H1 (cell line): ENCODE data around the gene RXRA. TPM values are rescaled to one million over a fixed set of nuclear protein-coding genes. Genes with fewer than 3 reads are reported as not detected.

Source experiments
- CTCF ChIA-PET: fragments of 300-600 bp; sonication (Branson Sonifier 250); formaldehyde crosslinking; loops from one replicate; lab custom pipeline; 2021; ENCODE audit not compliant: partially characterized antibody; lab: Charles Lee
- POLR2A ChIA-PET: fragments of 300-600 bp; sonication (Branson Sonifier 250); formaldehyde crosslinking; loops from one replicate; lab custom pipeline; 2021; ENCODE audit warnings: inconsistent platforms; ENCODE audit not compliant: partially characterized antibody; lab: Charles Lee
- DNase-seq, 2 experiments: peaks; one replicate each; pipeline versions ENCODE4 v3.0.0 to v3.0.0-alpha.2; 2010 to 2022; ENCODE audit warnings: low spot score in 2 of 2, low read depth in 1 of 2, mixed read lengths in 1 of 2
- FAIRE-seq: peaks from 2 replicates; lab custom pipeline; 2011; peaks lifted over from hg19 to GRCh38; lab: Jason Lieb, UNC
- H2AFZ ChIP-seq: 2 replicates; pipeline ENCODE4 v1.8.1; 2012; ENCODE audit warnings: low read length, inconsistent platforms
- H2AK5ac ChIP-seq: 2 replicates; pipeline ENCODE4 v1.6.1; 2013; ENCODE audit warnings: low read depth, low read length
- H2BK120ac ChIP-seq: replicated peaks from 2 replicates; pipeline ENCODE3; 2013; ENCODE audit warnings: low read depth, low read length, inconsistent platforms
- H2BK12ac ChIP-seq: 2 replicates; pipeline ENCODE4 v1.6.1; 2013; ENCODE audit warnings: low read depth, low read length
- H2BK15ac ChIP-seq: 2 replicates; pipeline ENCODE4 v1.6.1; 2013; ENCODE audit warnings: low read length
- H2BK20ac ChIP-seq: 2 replicates; pipeline ENCODE4 v1.6.1; 2013; ENCODE audit warnings: low read length
- H2BK5ac ChIP-seq: 2 replicates; pipeline ENCODE4 v1.6.1; 2013; ENCODE audit warnings: low read depth, low read length
- H3K14ac ChIP-seq: 2 replicates; pipeline ENCODE4 v1.6.1; 2013; ENCODE audit warnings: inconsistent platforms; ENCODE audit not compliant: insufficient read length
- H3K18ac ChIP-seq: 2 replicates; pipeline ENCODE4 v1.6.1; 2013; ENCODE audit warnings: low read length; ENCODE audit errors: extremely low read depth
- H3K23ac ChIP-seq: 2 replicates; pipeline ENCODE4 v1.6.1; 2013; ENCODE audit warnings: inconsistent platforms; ENCODE audit not compliant: insufficient read length
- H3K23me2 ChIP-seq: 2 replicates; pipeline ENCODE4 v1.6.1; 2013; ENCODE audit warnings: low read depth, low read length
- H3K27ac ChIP-seq: 2 replicates; pipeline ENCODE4 v1.6.1; 2011; ENCODE audit warnings: low read depth, low read length, inconsistent platforms
- H3K27me3 ChIP-seq, 4 experiments: replicated peaks in 1 of 4; 1 replicate in 1 of 4; 2 replicates in 3 of 4; pipeline versions ENCODE4 v1.6.1 to v1.8.1; 2011 to 2013; ENCODE audit warnings: low read length in 3 of 4, mild to moderate bottlenecking in 3 of 4, inconsistent platforms in 2 of 4, mixed read lengths in 2 of 4, moderate library complexity in 1 of 4; ENCODE audit not compliant: control insufficient read depth in 3 of 4, insufficient read depth in 3 of 4; ENCODE audit errors: extremely low read depth in 1 of 4
- H3K36me3 ChIP-seq, 4 experiments: 2 replicates each; pipeline versions ENCODE4 v1.6.1 to v1.8.1; 2011 to 2013; ENCODE audit warnings: mild to moderate bottlenecking in 4 of 4, low read length in 3 of 4, moderate library complexity in 2 of 4, control low read depth in 1 of 4, inconsistent platforms in 1 of 4; ENCODE audit not compliant: insufficient read depth in 4 of 4, control insufficient read depth in 2 of 4
- H3K4ac ChIP-seq: replicated peaks from 2 replicates; pipeline ENCODE3; 2013; ENCODE audit warnings: low read length, low read depth, mixed read lengths, inconsistent platforms; ENCODE audit not compliant: insufficient read length
- H3K4me1 ChIP-seq, 4 experiments: replicated peaks in 1 of 4; 1 replicate in 1 of 4; 2 replicates in 3 of 4; pipeline versions ENCODE4 v1.6.1 to v1.8.1; 2011 to 2013; ENCODE audit warnings: low read length in 3 of 4, inconsistent platforms in 2 of 4, mixed read lengths in 1 of 4; ENCODE audit not compliant: insufficient read depth in 4 of 4, control insufficient read depth in 3 of 4
- H3K4me2 ChIP-seq, 2 experiments: 2 replicates each; pipeline versions ENCODE4 v1.6.1 to v1.8.1; 2011 to 2013; ENCODE audit warnings: low read depth in 2 of 2, low read length in 2 of 2, control low read depth in 1 of 2, inconsistent platforms in 1 of 2, mild to moderate bottlenecking in 1 of 2; ENCODE audit not compliant: insufficient read depth in 1 of 2
- H3K4me3 ChIP-seq, 4 experiments: fragments of 200-600, 300-600 bp in 1 of 4; sonication (generic), shearing (Covaris generic), sonication (Bioruptor Twin) in 1 of 4; 2 replicates each; pipeline versions ENCODE4 v1.5.1 to v1.8.1; 2011 to 2016; ENCODE audit warnings: low read length in 4 of 4, low read depth in 3 of 4, control low read depth in 2 of 4, inconsistent platforms in 2 of 4, mild to moderate bottlenecking in 2 of 4, mixed read lengths in 1 of 4, moderate library complexity in 1 of 4; ENCODE audit not compliant: insufficient read depth in 2 of 4; ENCODE audit errors: extremely low read depth in 1 of 4
- H3K56ac ChIP-seq: replicated peaks from 2 replicates; pipeline ENCODE3; 2013; ENCODE audit warnings: low read depth, mild to moderate bottlenecking, mixed read lengths, low read length, inconsistent platforms; ENCODE audit not compliant: insufficient read length
- H3K79me1 ChIP-seq: 2 replicates; pipeline ENCODE4 v1.6.1; 2013; ENCODE audit warnings: low read depth, low read length, control low read depth
- H3K79me2 ChIP-seq, 2 experiments: 2 replicates each; pipeline versions ENCODE4 v1.6.1 to v1.8.1; 2012 to 2013; ENCODE audit warnings: low read length in 2 of 2, mild to moderate bottlenecking in 2 of 2, inconsistent platforms in 1 of 2; ENCODE audit not compliant: insufficient read depth in 2 of 2, control insufficient read depth in 1 of 2
- H3K9ac ChIP-seq, 4 experiments: replicated peaks in 1 of 4; 1 replicate in 1 of 4; 2 replicates in 3 of 4; pipeline versions ENCODE4 v1.6.1 to v1.8.1; 2011 to 2013; ENCODE audit warnings: low read depth in 3 of 4, low read length in 3 of 4, control low read depth in 2 of 4, mild to moderate bottlenecking in 2 of 4, moderate library complexity in 2 of 4, inconsistent platforms in 1 of 4; ENCODE audit errors: extremely low read depth in 1 of 4
- H3K9me3 ChIP-seq, 2 experiments: 2 replicates each; pipeline versions ENCODE4 v1.6.1 to v1.8.1; 2012 to 2013; ENCODE audit warnings: mild to moderate bottlenecking in 2 of 2, moderate library complexity in 2 of 2, control low read depth in 1 of 2, inconsistent platforms in 1 of 2, low read depth in 1 of 2, low read length in 1 of 2, mixed read lengths in 1 of 2; ENCODE audit not compliant: insufficient read depth in 2 of 2
- H4K20me1 ChIP-seq, 2 experiments: replicated peaks in 1 of 2; 2 replicates each; pipeline versions ENCODE3 to v1.8.1; 2011 to 2013; ENCODE audit warnings: inconsistent platforms in 2 of 2, low read length in 2 of 2, mild to moderate bottlenecking in 1 of 2; ENCODE audit not compliant: insufficient read depth in 2 of 2, control insufficient read depth in 1 of 2
- H4K5ac ChIP-seq: 2 replicates; pipeline ENCODE4 v1.6.1; 2013; ENCODE audit warnings: low read length, low read depth, mixed read lengths, inconsistent platforms; ENCODE audit not compliant: insufficient read length
- H4K8ac ChIP-seq: 2 replicates; pipeline ENCODE4 v1.8.0; 2013; ENCODE audit warnings: mild to moderate bottlenecking, moderate library complexity, low read length, inconsistent platforms; ENCODE audit not compliant: insufficient read depth; ENCODE audit errors: extremely low read depth
- H4K91ac ChIP-seq: replicated peaks from 2 replicates; pipeline ENCODE3; 2013; ENCODE audit warnings: low read length, mixed read lengths, inconsistent platforms; ENCODE audit not compliant: insufficient read length
- ASH2L ChIP-seq: fragments of 200-600, 300-600 bp; sonication (generic); IDR thresholded peaks from one replicate; pipeline ENCODE4 v1.7.1; 2017; ENCODE audit warnings: low read length
- CHD1 ChIP-seq: IDR thresholded peaks from 2 replicates; pipeline ENCODE4 v1.6.1; 2012; ENCODE audit warnings: low read depth, low read length, improper control_type of control experiment
- GTF2F1 ChIP-seq: IDR thresholded peaks from 2 replicates; pipeline ENCODE4 v1.6.1; 2012; ENCODE audit warnings: low read depth, low read length, improper control_type of control experiment, borderline replicate concordance
- HDAC2 ChIP-seq, 2 experiments: fragments of 300-600 bp in 1 of 2; sonication (generic) in 1 of 2; IDR thresholded peaks; 2 replicates each; pipeline ENCODE4 v1.6.1; 2011 to 2012; ENCODE audit warnings: low read depth in 2 of 2, low read length in 2 of 2, mild to moderate bottlenecking in 2 of 2, moderate library complexity in 2 of 2, borderline replicate concordance in 1 of 2, inconsistent platforms in 1 of 2
- HDAC6 ChIP-seq: IDR thresholded peaks from one replicate; pipeline ENCODE4 v1.7.1; 2012; ENCODE audit warnings: low read depth, mild to moderate bottlenecking, inconsistent platforms, low read length, moderate library complexity
- RAD21 ChIP-seq, 2 experiments: IDR thresholded peaks in 1 of 2; conservative IDR thresholded peaks in 1 of 2; 2 replicates each; pipeline ENCODE4 v1.6.1; 2011; ENCODE audit warnings: low read depth in 2 of 2, low read length in 2 of 2, improper control_type of control experiment in 1 of 2, inconsistent platforms in 1 of 2, mild to moderate bottlenecking in 1 of 2, moderate library complexity in 1 of 2
- RFX5 ChIP-seq: IDR thresholded peaks from 2 replicates; pipeline ENCODE4 v1.6.1; 2011; ENCODE audit warnings: low read depth, low read length, improper control_type of control experiment, borderline replicate concordance
- SIN3A ChIP-seq, 2 experiments: IDR thresholded peaks in 1 of 2; conservative IDR thresholded peaks in 1 of 2; 2 replicates each; pipeline ENCODE4 v1.6.1; 2011 to 2012; ENCODE audit warnings: low read length in 2 of 2, improper control_type of control experiment in 1 of 2, low read depth in 1 of 2, mild to moderate bottlenecking in 1 of 2
- SIX5 ChIP-seq: IDR thresholded peaks from 2 replicates; pipeline ENCODE4 v1.6.1; 2011; ENCODE audit warnings: mild to moderate bottlenecking, low read depth, low read length
- SP2 ChIP-seq: IDR thresholded peaks from 2 replicates; pipeline ENCODE4 v1.6.1; 2012; ENCODE audit warnings: mild to moderate bottlenecking, low read length, inconsistent platforms
- SP4 ChIP-seq: IDR thresholded peaks from 2 replicates; pipeline ENCODE4 v1.6.1; 2012; ENCODE audit warnings: low read length, inconsistent platforms
- TBP ChIP-seq: IDR thresholded peaks from 2 replicates; pipeline ENCODE4 v1.6.1; 2011; ENCODE audit warnings: low read depth, low read length, improper control_type of control experiment
- YY1 ChIP-seq: IDR thresholded peaks from 2 replicates; pipeline ENCODE4 v1.6.1; 2011; ENCODE audit warnings: low read depth, mild to moderate bottlenecking, low read length
- WGBS, 2 experiments: shearing (Covaris generic) in 1 of 2; methylation state at CpG; one replicate each; pipeline versions ENCODE4 v1.1.6 to v1.1.7; 2013 to 2015; ENCODE audit warnings: low lambda C conversion rate in 2 of 2, mixed read lengths in 2 of 2, inconsistent platforms in 1 of 2, low coverage in 1 of 2, missing lambda C conversion rate in 1 of 2; ENCODE audit not compliant: insufficient replicate concordance in 2 of 2, insufficient coverage in 1 of 2, insufficient read length in 1 of 2; ENCODE audit errors: extremely low coverage in 1 of 2, missing lambda C conversion rate in 1 of 2; 5-methylcytosine and 5-hydroxymethylcytosine counted together
- polyA plus RNA-seq, 7 experiments: library from polyadenylated mRNA; depleted of rRNA in 3 of 7; stranded (reverse) in 5 of 7; unstranded in 2 of 7; fragments of >200 nt in 5 of 7; fragments of 200-250 nt in 2 of 7; gene quantifications; 1 replicate in 5 of 7; 2 replicates in 1 of 7; 4 replicates in 1 of 7; pipeline versions ENCODE4 v1.2.1 to v1.2.3, GENCODE V29; 2011 to 2013; ENCODE audit warnings: missing spikeins in 2 of 7, mixed read lengths in 2 of 7
- total RNA-seq: library from RNA; stranded (reverse); fragmentation: NEBNext Ultra II Directional; extraction: Animal tissue kit (Norgen Biotek cat#: 25700); gene quantifications from 2 replicates; pipeline ENCODE4 v1.2.1, GENCODE V29; 2021

RXRA gene
- total and polyA plus RNA-seq, 2 of the 8 experiments (the other 6 are each of a cell fraction or from before 2014, with no cell fraction given), result 9.8 to 29.4 TPM

DNA sequence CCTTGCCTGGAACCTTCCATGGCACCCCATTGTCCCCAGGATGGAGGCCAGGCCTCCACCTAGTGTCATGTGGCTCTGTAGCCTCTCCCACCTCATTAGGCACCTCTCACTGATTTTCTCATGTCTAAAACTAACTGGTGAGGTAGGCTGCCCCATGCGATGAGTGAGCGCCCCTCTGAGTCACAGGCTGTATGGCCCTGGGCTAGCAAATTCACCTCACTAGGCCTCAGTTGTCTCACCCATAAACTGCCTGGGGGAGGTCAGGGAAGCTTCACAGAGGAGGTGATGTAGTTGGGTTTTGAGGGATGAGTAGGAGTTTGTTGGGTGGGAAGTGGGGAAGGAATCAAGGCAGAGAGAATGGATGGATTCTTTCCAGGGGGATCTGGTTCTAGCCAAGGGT lies 8.8 kb downstream of the RXRA start:
- DNase-seq (no peak), FAIRE-seq (no peak)
- Histone ChIP-seq H3K79me2 (peaks cover 5 to 94% of the 10 kb centered on the region in 2 experiments; a peak in 3 of 4 replicates), H2AK5ac (no peak overlapping the region), H3K4me1 (peaks cover 0 to 6% (median 0%) of the 10 kb centered on the region in 4 experiments; a peak in 1 of 7 replicates), H4K91ac (no peak overlapping the region), H3K56ac (no peak overlapping the region), H3K23me2 (no peaks in the 10 kb centered on the region; the same call in 1 of the 2 replicates), H3K4me2 (no peak overlapping the region), H3K79me1 (peaks cover 46% of the 10 kb centered on the region), H4K8ac (no peak overlapping the region), H2BK5ac (no peak overlapping the region; the same call in 1 of the 2 replicates), H2BK15ac (no peak overlapping the region), H3K4me3 (no peak overlapping the region), H3K9me3 (no peaks in the 10 kb centered on the region), H2BK20ac (no peak overlapping the region), H3K18ac (no peak overlapping the region), H2BK120ac (no peak overlapping the region), H2AFZ (no peak overlapping the region), H3K27ac (no peak overlapping the region), H3K36me3 (no peaks in the 10 kb centered on the region), H3K14ac (no peak overlapping the region), H4K5ac (no peak overlapping the region), H3K27me3 (no peaks in the 10 kb centered on the region), H3K9ac (no peak overlapping the region), H4K20me1 (peaks cover 20 to 40% of the 10 kb centered on the region in 2 experiments), H3K4ac (no peak overlapping the region), H2BK12ac (no peak overlapping the region), H3K23ac (no peak overlapping the region)
- 91% methylated on average over 2 of the region's 2 CpGs; no CpG with 5 or more reads in 1 of the 2 experiments for WGBS, 2 experiments
- ChIA-PET CTCF (interaction anchor here (1.0 to 2.1 kb wide), 4 partner anchors 8 to 113 kb away, joined by 3 to 7 read pairs (median 4); no protein-coding TSS in a partner anchor), POLR2A (interaction anchor here (0.7 to 1.6 kb wide), 3 partner anchors 32 to 269 kb away, joined by 3 read pairs; no protein-coding TSS in a partner anchor)
- no peak for TF ChIP-seq HDAC2 (IDR thresholded peaks at IDR 0.05; ENCODE audit: borderline replicate concordance in 1 of 2, low read depth in 2 of 2, low read length in 2 of 2)
- TF ChIP-seq GTF2F1, result no peak
- TF ChIP-seq CHD1, result no peak
- TF ChIP-seq SIX5, result no peak
- no peak for TF ChIP-seq ASH2L
- TF ChIP-seq RFX5, result no peak
- TF ChIP-seq HDAC6, result no peak
- TF ChIP-seq SIN3A (conservative IDR thresholded peaks at IDR 0.05 in 1 of 2, IDR thresholded peaks at IDR 0.05 in 1 of 2; ENCODE audit: low read depth in 1 of 2, low read length in 2 of 2), result no peak
- TF ChIP-seq SP2, result no peak
- no peak for TF ChIP-seq RAD21 (IDR thresholded peaks at IDR 0.05 in 1 of 2, conservative IDR thresholded peaks at IDR 0.05 in 1 of 2; ENCODE audit: low read depth in 2 of 2, low read length in 2 of 2)
- no peak for TF ChIP-seq SP4
- TF ChIP-seq TBP, result no peak
- no peak for TF ChIP-seq YY1
